SK-N-SH (cell line): ENCODE data around the gene RWDD3. TPM values are rescaled to one million over a fixed set of nuclear protein-coding genes. Genes with fewer than 3 reads are reported as not detected.

ENCODE experiments used
- CTCF ChIA-PET: fragments of 300-600, 350-600 bp; formaldehyde crosslinking; extraction: SDS; loops from one replicate; lab custom pipeline; 2021; lab: Yijun Ruan, JAX
- POLR2A ChIA-PET: fragments of 350-600 bp; sonication (Branson Sonifier 250); formaldehyde crosslinking; extraction: SDS; loops from one replicate; lab custom pipeline; 2020; ENCODE audit warnings: antibody characterized with exemption, inconsistent platforms; lab: Yijun Ruan, JAX
- DNase-seq: peaks from one replicate; pipeline ENCODE4 v3.0.0; 2012
- H2AFZ ChIP-seq: fragments of 200-600 bp; sonication (generic); 2 replicates; pipeline ENCODE4 v1.8.1; 2016; ENCODE audit warnings: antibody characterized with exemption, mild to moderate bottlenecking, low read depth
- H3F3A ChIP-seq: fragments of 200-600 bp; sonication (generic); replicated peaks from 2 replicates; pipeline ENCODE3; 2016; ENCODE audit warnings: antibody characterized with exemption, mild to moderate bottlenecking; ENCODE audit not compliant: insufficient read depth
- H3K27ac ChIP-seq, 2 experiments: fragments of 200-500 bp in 1 of 2; fragments of 200-600 bp in 1 of 2; sonication (Bioruptor generic) in 1 of 2; sonication (generic), shearing (Covaris generic) in 1 of 2; 2 replicates each; pipeline versions ENCODE4 v1.5.1 to v1.6.1; 2014 to 2016; ENCODE audit warnings: low read depth in 2 of 2, inconsistent platforms in 1 of 2, low read length in 1 of 2, mild to moderate bottlenecking in 1 of 2, mixed read lengths in 1 of 2
- H3K27me3 ChIP-seq: fragments of 200-600 bp; sonication (generic), shearing (Covaris generic); 2 replicates; pipeline ENCODE4 v1.6.1; 2016; ENCODE audit warnings: mixed run types; ENCODE audit not compliant: insufficient read depth
- H3K36me3 ChIP-seq, 2 experiments: fragments of 200-500 bp in 1 of 2; fragments of 200-600 bp in 1 of 2; sonication (Bioruptor generic) in 1 of 2; sonication (generic) in 1 of 2; replicated peaks in 1 of 2; 2 replicates each; pipeline versions ENCODE3 to v1.5.1; 2014 to 2016; ENCODE audit warnings: low read length in 1 of 2, mild to moderate bottlenecking in 1 of 2; ENCODE audit not compliant: insufficient read depth in 2 of 2, control insufficient read depth in 1 of 2
- H3K4me1 ChIP-seq, 2 experiments: fragments of 200-500 bp in 1 of 2; fragments of 200-600 bp in 1 of 2; sonication (Bioruptor generic) in 1 of 2; sonication (generic), shearing (Covaris generic) in 1 of 2; 2 replicates each; pipeline versions ENCODE4 v1.5.1 to v1.6.1; 2014 to 2016; ENCODE audit warnings: low read depth in 1 of 2, low read length in 1 of 2, mixed run types in 1 of 2; ENCODE audit not compliant: insufficient read depth in 2 of 2, control insufficient read depth in 1 of 2
- H3K4me2 ChIP-seq: fragments of 200-600 bp; sonication (generic), shearing (Covaris generic); 2 replicates; pipeline ENCODE4 v1.6.1; 2017; ENCODE audit warnings: mixed run types
- H3K4me3 ChIP-seq, 2 experiments: fragments of 200-500 bp in 1 of 2; fragments of 200-600 bp in 1 of 2; sonication (Bioruptor generic) in 1 of 2; sonication (generic), shearing (Covaris generic) in 1 of 2; 2 replicates each; pipeline versions ENCODE4 v1.5.1 to v1.8.1; 2014 to 2016; ENCODE audit warnings: low read depth in 2 of 2, inconsistent platforms in 1 of 2, low read length in 1 of 2, mild to moderate bottlenecking in 1 of 2, mixed read lengths in 1 of 2, moderate library complexity in 1 of 2
- H3K79me2 ChIP-seq: fragments of 200-600 bp; sonication (generic); 2 replicates; pipeline ENCODE4 v1.8.1; 2017; ENCODE audit warnings: mild to moderate bottlenecking; ENCODE audit not compliant: insufficient read depth
- H3K9ac ChIP-seq: fragments of 200-600 bp; sonication (generic); 2 replicates; pipeline ENCODE4 v1.6.1; 2017; ENCODE audit warnings: mixed run types
- H3K9me2 ChIP-seq: fragments of 200-600 bp; sonication (generic); 2 replicates; pipeline ENCODE4 v1.6.1; 2017; ENCODE audit warnings: mixed run types
- H3K9me3 ChIP-seq: fragments of 200-600 bp; sonication (generic); 2 replicates; pipeline ENCODE4 v1.6.1; 2017; ENCODE audit warnings: mixed run types, mild to moderate bottlenecking, moderate library complexity
- H4K20me1 ChIP-seq: fragments of 200-600 bp; sonication (generic); 2 replicates; pipeline ENCODE4 v1.6.1; 2017; ENCODE audit warnings: mild to moderate bottlenecking, mixed run types; ENCODE audit not compliant: insufficient read depth
- ELF1 ChIP-seq: IDR thresholded peaks from 2 replicates; pipeline ENCODE4 v1.4.0; 2012
- EP300 ChIP-seq, 2 experiments: IDR thresholded peaks; 2 replicates each; pipeline versions ENCODE4 v1.4.0 to v1.6.1; 2012; ENCODE audit warnings: borderline replicate concordance in 1 of 2, low read depth in 1 of 2, low read length in 1 of 2
- FOSL2 ChIP-seq: IDR thresholded peaks from 2 replicates; pipeline ENCODE4 v1.4.0; 2012; ENCODE audit warnings: low read depth, mild to moderate bottlenecking, moderate library complexity, borderline replicate concordance
- FOXJ3 ChIP-seq: sonication (generic); formaldehyde crosslinking; IDR thresholded peaks from 2 replicates; pipeline ENCODE4 v1.5.1; 2020; ENCODE audit warnings: mild to moderate bottlenecking, missing genetic modification reagents
- GABPA ChIP-seq: IDR thresholded peaks from 2 replicates; pipeline ENCODE4 v1.4.0; 2012; ENCODE audit warnings: low read depth, mild to moderate bottlenecking
- GATA2 ChIP-seq: sonication (generic); formaldehyde crosslinking; IDR thresholded peaks from 2 replicates; pipeline ENCODE4 v1.5.0; 2020; ENCODE audit warnings: mild to moderate bottlenecking, missing genetic modification reagents
- JUND ChIP-seq: IDR thresholded peaks from 2 replicates; pipeline ENCODE4 v1.4.0; 2012
- MXI1 ChIP-seq: IDR thresholded peaks from 2 replicates; pipeline ENCODE4 v1.6.1; 2012; ENCODE audit warnings: mild to moderate bottlenecking, low read depth, low read length, improper control_type of control experiment
- NFIC ChIP-seq: IDR thresholded peaks from 2 replicates; pipeline ENCODE4 v1.4.0; 2012; ENCODE audit warnings: borderline replicate concordance
- NRF1 ChIP-seq: IDR thresholded peaks from 2 replicates; pipeline ENCODE4 v1.6.1; 2012; ENCODE audit warnings: low read depth, mild to moderate bottlenecking, low read length
- POLR2AphosphoS5 ChIP-seq: IDR thresholded peaks from 2 replicates; pipeline ENCODE4 v1.6.1; 2012; ENCODE audit warnings: low read depth, low read length
- RAD21 ChIP-seq: IDR thresholded peaks from 2 replicates; pipeline ENCODE4 v1.6.1; 2012; ENCODE audit warnings: mild to moderate bottlenecking, low read length
- REST ChIP-seq: IDR thresholded peaks from 2 replicates; pipeline ENCODE4 v1.6.1; 2012; ENCODE audit warnings: mild to moderate bottlenecking, low read depth, low read length, moderate library complexity
- RFX5 ChIP-seq: IDR thresholded peaks from 2 replicates; pipeline ENCODE4 v1.6.1; 2012; ENCODE audit warnings: mild to moderate bottlenecking, improper control_type of control experiment, low read length
- RXRA ChIP-seq: IDR thresholded peaks from 2 replicates; pipeline ENCODE4 v1.4.0; 2012; ENCODE audit warnings: low read depth, mild to moderate bottlenecking, borderline replicate concordance
- TAF1 ChIP-seq: IDR thresholded peaks from 2 replicates; pipeline ENCODE4 v1.6.1; 2012; ENCODE audit warnings: low read depth, mild to moderate bottlenecking, low read length, moderate library complexity, borderline replicate concordance
- TCF12 ChIP-seq: IDR thresholded peaks from 2 replicates; pipeline ENCODE4 v1.4.0; 2012
- TEAD4 ChIP-seq: IDR thresholded peaks from 2 replicates; pipeline ENCODE4 v1.4.0; 2012; ENCODE audit warnings: mild to moderate bottlenecking, borderline replicate concordance; ENCODE audit not compliant: insufficient read depth
- USF2 ChIP-seq: fragments of 150-350 bp; IDR thresholded peaks from 2 replicates; pipeline ENCODE4 v1.6.1; 2017; ENCODE audit warnings: antibody characterized with exemption, low read length, low read depth, borderline replicate concordance
- YY1 ChIP-seq: IDR thresholded peaks from 2 replicates; pipeline ENCODE4 v1.4.0; 2012; ENCODE audit warnings: low read depth, mild to moderate bottlenecking
- WGBS: methylation state at CpG from one replicate; pipeline ENCODE4 v1.1.6; 2017; ENCODE audit warnings: low lambda C conversion rate; 5-methylcytosine and 5-hydroxymethylcytosine counted together
- polyA plus RNA-seq, 3 experiments: library from polyadenylated mRNA; depleted of rRNA; stranded (reverse); fragments of >200 nt; gene quantifications; 2 replicates each; pipeline ENCODE4 v1.2.3, GENCODE V29; 2012
- TF ChIP-seq, protein P1 (sequence below): IDR thresholded peaks from 2 replicates; pipeline ENCODE4 v1.4.0; 2012; ENCODE audit warnings: low read depth, borderline replicate concordance
- TF ChIP-seq, protein P2 (sequence below): IDR thresholded peaks from 2 replicates; pipeline ENCODE4; 2012
- TF ChIP-seq, protein P3 (sequence below): fragments of 150-350 bp; IDR thresholded peaks from 2 replicates; pipeline ENCODE4 v1.6.1; 2016; ENCODE audit warnings: mild to moderate bottlenecking, low read depth, low read length

Gene RWDD3
- polyA plus RNA-seq, 1 of the 3 experiments (the other 2 are of a cell fraction) = 11.9 TPM

DNA sequence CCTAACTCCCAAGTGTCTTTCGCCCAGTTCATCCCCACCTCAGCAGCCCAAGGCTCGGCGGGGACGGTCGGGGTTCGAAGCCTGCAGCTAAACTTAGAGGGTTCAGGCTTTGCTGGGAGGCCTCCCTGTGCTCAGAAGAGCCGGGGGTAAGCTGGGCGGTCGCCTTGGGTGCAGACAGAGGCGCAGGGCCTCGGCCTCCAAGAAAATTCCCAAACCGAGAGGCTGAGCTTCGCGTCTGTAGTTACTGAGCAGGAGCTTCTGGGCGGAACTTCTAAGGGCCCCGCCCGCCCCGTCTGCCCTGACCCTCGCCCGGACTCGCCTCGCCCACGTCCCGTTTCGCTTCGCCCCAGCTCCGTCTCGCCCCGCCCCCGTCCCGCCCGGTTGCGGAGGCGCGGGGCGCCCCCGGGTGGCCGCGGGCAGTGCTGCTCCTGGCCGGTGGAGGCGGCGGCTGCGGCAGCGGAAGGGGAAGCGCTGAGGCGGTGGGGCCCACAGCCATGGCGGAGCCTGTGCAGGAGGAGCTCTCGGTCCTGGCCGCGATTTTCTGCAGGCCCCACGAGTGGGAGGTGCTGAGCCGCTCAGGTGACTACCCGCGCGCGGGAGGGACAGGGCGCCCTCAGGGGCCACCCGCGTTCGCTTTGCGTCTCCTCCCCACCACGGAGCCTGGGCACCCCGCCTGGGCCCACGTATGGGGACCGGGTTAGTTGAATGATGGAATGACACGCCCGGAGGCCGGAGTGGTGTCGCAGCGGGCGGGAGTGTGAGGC is at the start of gene RWDD3 (continued):
- TF ChIP-seq GABPA (peak; percentile 67), POLR2AphosphoS5 (peak; percentile 73), NRF1 (no peak), RAD21 (peak; percentile 77), FOSL2 (no peak), EP300 (IDR thresholded peaks at IDR 0.05; ENCODE audit: borderline replicate concordance in 1 of 2, low read depth in 1 of 2, low read length in 1 of 2) (no peak), TEAD4 (no peak), MXI1 (no peak; the same call in 1 of the 2 replicates), RFX5 (no peak)

DNA sequence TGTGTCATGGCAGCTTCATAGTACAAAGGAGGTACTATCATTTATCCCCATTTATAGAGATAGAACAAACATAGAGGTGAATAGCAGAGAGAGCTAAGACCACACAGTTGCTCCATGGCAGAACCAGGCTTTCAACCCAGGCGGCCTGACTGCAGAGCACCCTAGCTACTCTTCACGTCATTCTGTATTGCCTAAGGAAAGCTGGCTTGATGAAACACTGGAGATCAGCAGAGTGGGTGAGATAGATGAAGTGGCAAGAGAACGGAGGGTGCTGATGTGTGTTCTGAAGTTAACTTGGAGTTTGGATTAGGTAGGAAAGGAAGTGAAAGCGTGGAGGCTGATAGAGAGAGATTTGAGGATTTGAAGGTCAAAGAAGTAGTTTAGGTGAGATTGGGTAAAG is 47.9 kb upstream of the RWDD3 start:
- DNase-seq = no peak
- WGBS = 88% methylated on average over 4 of the region's 4 CpGs
- Histone ChIP-seq H3K4me2 (no peak overlapping the region), H3K79me2 (no peaks in the 10 kb centered on the region), H3K36me3 (no peaks in the 10 kb centered on the region)
- TF ChIP-seq GABPA (no peak), GATA2 (no peak), TCF12 (no peak), ELF1 (no peak), MXI1 (no peak), TAF1 (no peak), YY1 (no peak), RXRA (no peak), FOSL2 (no peak), FOXJ3 (no peak), USF2 (no peak), JUND (no peak), REST (no peak), NFIC (no peak), POLR2AphosphoS5 (no peak)
- TF ChIP-seq, protein P1, sequence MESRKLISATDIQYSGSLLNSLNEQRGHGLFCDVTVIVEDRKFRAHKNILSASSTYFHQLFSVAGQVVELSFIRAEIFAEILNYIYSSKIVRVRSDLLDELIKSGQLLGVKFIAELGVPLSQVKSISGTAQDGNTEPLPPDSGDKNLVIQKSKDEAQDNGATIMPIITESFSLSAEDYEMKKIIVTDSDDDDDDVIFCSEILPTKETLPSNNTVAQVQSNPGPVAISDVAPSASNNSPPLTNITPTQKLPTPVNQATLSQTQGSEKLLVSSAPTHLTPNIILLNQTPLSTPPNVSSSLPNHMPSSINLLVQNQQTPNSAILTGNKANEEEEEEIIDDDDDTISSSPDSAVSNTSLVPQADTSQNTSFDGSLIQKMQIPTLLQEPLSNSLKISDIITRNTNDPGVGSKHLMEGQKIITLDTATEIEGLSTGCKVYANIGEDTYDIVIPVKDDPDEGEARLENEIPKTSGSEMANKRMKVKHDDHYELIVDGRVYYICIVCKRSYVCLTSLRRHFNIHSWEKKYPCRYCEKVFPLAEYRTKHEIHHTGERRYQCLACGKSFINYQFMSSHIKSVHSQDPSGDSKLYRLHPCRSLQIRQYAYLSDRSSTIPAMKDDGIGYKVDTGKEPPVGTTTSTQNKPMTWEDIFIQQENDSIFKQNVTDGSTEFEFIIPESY = no peak
- TF ChIP-seq, protein P2, sequence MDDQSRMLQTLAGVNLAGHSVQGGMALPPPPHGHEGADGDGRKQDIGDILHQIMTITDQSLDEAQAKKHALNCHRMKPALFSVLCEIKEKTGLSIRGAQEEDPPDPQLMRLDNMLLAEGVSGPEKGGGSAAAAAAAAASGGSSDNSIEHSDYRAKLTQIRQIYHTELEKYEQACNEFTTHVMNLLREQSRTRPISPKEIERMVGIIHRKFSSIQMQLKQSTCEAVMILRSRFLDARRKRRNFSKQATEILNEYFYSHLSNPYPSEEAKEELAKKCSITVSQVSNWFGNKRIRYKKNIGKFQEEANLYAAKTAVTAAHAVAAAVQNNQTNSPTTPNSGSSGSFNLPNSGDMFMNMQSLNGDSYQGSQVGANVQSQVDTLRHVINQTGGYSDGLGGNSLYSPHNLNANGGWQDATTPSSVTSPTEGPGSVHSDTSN = no peak
- TF ChIP-seq, protein P3, sequence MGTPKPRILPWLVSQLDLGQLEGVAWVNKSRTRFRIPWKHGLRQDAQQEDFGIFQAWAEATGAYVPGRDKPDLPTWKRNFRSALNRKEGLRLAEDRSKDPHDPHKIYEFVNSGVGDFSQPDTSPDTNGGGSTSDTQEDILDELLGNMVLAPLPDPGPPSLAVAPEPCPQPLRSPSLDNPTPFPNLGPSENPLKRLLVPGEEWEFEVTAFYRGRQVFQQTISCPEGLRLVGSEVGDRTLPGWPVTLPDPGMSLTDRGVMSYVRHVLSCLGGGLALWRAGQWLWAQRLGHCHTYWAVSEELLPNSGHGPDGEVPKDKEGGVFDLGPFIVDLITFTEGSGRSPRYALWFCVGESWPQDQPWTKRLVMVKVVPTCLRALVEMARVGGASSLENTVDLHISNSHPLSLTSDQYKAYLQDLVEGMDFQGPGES = no peak
- TF ChIP-seq, all 33 proteins: peak for 0
- POLR2A ChIA-PET = no interaction called here
- Histone ChIP-seq H3K4me1 (no peaks in the 10 kb centered on the region), H3K9me2 (no peaks in the 10 kb centered on the region), H3K27ac (no peak overlapping the region), H3K4me3 (no peak overlapping the region), H3K9ac (no peak overlapping the region), H4K20me1 (no peaks in the 10 kb centered on the region), H3K9me3 (no peaks in the 10 kb centered on the region), H3F3A (no peaks in the 10 kb centered on the region), H3K27me3 (no peaks in the 10 kb centered on the region), H2AFZ (no peak overlapping the region)
- CTCF ChIA-PET = no interaction called here
